ENCODE results near the gene HOXC10. TPM values are rescaled to one million over a fixed set of nuclear protein-coding genes. Genes with fewer than 3 reads are reported as not detected.

HOXC10 gene
- polyA plus RNA-seq, 1 donor (not counting 4 experiments of a cell fraction or from before 2014, with no cell fraction given), result 14.1 TPM

DNA sequence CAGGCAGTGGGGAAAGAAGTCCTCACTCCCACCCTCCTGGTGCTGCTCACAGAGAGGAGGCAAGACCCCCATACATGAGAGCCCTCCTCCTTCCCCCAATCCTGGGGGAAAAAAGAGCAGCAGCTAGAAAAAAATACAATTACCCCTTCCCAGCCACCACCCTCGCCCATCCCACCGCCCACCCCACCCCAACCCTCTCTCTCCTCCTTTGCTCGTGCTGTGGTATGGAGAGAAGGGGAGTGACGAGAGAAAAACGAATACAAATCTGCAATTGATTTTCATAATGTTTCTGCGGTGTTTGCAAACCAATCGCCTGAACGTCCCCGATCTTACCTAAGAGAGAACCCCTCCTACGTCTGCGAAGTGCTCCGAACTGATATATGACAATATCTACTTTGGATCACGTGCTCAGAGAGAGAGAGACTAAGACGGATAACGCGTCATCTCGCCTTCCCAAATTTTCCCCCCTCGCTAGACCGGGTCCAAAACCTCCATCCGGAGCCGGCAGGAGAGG lies 12.2 kb upstream of the HOXC10 start, which contains the start of gene HOXC11:
Gene HOXC11, plus strand, starts transcription at position 405 of the 514 bp plus-strand sequence. CDS start 116 bp downstream, outside the sequence.
- H3K36me3 ChIP-seq (ENCODE audit: control insufficient read depth in 2 of 2, extremely low read depth in 1 of 2, insufficient read depth in 2 of 2, low read length in 2 of 2), result no peaks in the 10 kb centered on the region
- H3K4me3 ChIP-seq (ENCODE audit: control insufficient read depth in 2 of 3, extremely low read depth in 1 of 3, insufficient read depth in 2 of 3, low read depth in 1 of 3, low read length in 3 of 3), result peak within 1 kb of the TSS; percentile 54 to 89 (median 68)
- H2AFZ ChIP-seq (ENCODE audit: control insufficient read depth, low read length), result peak within 1 kb of the TSS; percentile 78
- peak within 1 kb of the TSS; percentile 89 for H3K9ac ChIP-seq (ENCODE audit: control insufficient read depth, extremely low read depth, insufficient read depth, low read length)
- FAIRE-seq (peak; percentile 79), DNase-seq (ENCODE audit: low read depth, low spot score) (no peak)
- TF ChIP-seq, protein P1, sequence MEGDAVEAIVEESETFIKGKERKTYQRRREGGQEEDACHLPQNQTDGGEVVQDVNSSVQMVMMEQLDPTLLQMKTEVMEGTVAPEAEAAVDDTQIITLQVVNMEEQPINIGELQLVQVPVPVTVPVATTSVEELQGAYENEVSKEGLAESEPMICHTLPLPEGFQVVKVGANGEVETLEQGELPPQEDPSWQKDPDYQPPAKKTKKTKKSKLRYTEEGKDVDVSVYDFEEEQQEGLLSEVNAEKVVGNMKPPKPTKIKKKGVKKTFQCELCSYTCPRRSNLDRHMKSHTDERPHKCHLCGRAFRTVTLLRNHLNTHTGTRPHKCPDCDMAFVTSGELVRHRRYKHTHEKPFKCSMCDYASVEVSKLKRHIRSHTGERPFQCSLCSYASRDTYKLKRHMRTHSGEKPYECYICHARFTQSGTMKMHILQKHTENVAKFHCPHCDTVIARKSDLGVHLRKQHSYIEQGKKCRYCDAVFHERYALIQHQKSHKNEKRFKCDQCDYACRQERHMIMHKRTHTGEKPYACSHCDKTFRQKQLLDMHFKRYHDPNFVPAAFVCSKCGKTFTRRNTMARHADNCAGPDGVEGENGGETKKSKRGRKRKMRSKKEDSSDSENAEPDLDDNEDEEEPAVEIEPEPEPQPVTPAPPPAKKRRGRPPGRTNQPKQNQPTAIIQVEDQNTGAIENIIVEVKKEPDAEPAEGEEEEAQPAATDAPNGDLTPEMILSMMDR (optimal IDR thresholded peaks at IDR 0.05 in 1 of 3, IDR thresholded peaks at IDR 0.05 in 1 of 3, conservative IDR thresholded peaks at IDR 0.05 in 1 of 3; ENCODE audit: extremely low read depth in 1 of 3, insufficient read depth in 2 of 3, low read length in 3 of 3), result no peak
- TF ChIP-seq EZH2 (IDR thresholded peaks at IDR 0.05; ENCODE audit: low read length), result no peak
- dilution Hi-C loops (cut with MboI; ENCODE audit: extremely low pct_ligation_motif_present, low sequenced_read_pairs), result no loop called here
- peak within 1 kb of the TSS; percentile 81 for H3K4me2 ChIP-seq (ENCODE audit: control insufficient read depth, extremely low read depth, insufficient read depth, low read depth, low read length)
- H3K9me1 ChIP-seq (ENCODE audit: control insufficient read depth, extremely low read depth, insufficient read depth, low read length), result no peaks in the 10 kb centered on the region
- H3K27ac ChIP-seq (ENCODE audit: control insufficient read depth, insufficient read depth, low read length), result peak within 1 kb of the TSS; percentile 74
- peaks cover 23% of the 10 kb centered on the region for H3K4me1 ChIP-seq (ENCODE audit: control insufficient read depth, extremely low read depth, insufficient read depth, low read length)
- H3K9me3 ChIP-seq (ENCODE audit: control insufficient read depth, low read depth, low read length), result no peaks in the 10 kb centered on the region
- peaks cover 22% of the 10 kb centered on the region for H3K79me2 ChIP-seq (ENCODE audit: control insufficient read depth, insufficient read depth, low read length)
- no peaks in the 10 kb centered on the region for H4K20me1 ChIP-seq (ENCODE audit: control insufficient read depth, extremely low read depth, insufficient read depth, low read length)
- H3K27me3 ChIP-seq (ENCODE audit: control insufficient read depth, extremely low read depth, insufficient read depth, low read length), result no peaks in the 10 kb centered on the region

DNA sequence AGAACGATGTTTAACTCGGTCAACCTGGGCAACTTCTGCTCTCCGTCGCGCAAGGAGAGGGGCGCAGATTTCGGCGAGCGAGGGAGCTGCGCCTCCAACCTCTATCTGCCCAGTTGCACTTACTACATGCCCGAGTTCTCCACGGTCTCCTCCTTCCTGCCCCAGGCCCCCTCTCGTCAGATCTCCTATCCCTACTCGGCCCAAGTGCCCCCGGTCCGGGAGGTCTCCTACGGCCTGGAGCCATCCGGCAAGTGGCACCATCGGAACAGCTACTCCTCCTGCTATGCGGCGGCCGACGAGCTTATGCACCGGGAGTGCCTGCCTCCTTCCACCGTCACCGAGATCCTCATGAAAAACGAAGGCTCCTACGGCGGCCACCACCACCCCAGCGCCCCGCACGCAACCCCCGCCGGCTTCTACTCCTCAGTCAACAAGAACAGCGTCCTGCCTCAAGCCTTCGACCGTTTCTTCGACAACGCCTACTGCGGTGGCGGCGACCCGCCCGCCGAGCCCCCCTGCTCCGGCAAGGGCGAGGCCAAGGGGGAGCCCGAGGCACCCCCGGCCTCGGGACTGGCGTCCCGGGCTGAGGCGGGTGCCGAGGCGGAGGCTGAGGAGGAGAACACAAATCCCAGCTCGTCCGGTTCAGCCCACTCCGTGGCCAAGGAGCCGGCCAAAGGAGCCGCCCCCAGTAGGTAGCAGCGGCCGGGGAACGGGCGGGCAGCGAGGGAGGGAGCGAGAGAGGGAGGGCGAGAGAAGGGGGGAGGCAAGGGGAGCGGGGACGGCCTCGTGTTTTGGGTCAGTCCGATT lies 11.5 kb upstream of the HOXC10 start:
- H3K9ac ChIP-seq (ENCODE audit: control insufficient read depth, extremely low read depth, insufficient read depth, low read length), result peak overlapping the region; percentile 89
- H3K9me1 ChIP-seq (ENCODE audit: control insufficient read depth, extremely low read depth, insufficient read depth, low read length), result no peaks in the 10 kb centered on the region
- H3K4me3 ChIP-seq (ENCODE audit: control insufficient read depth in 2 of 3, extremely low read depth in 1 of 3, insufficient read depth in 2 of 3, low read depth in 1 of 3, low read length in 3 of 3), result peak overlapping the region; percentile 54 to 89 (median 68)
- H3K79me2 ChIP-seq (ENCODE audit: control insufficient read depth, insufficient read depth, low read length), result peaks cover 22% of the 10 kb centered on the region
- H3K9me3 ChIP-seq (ENCODE audit: control insufficient read depth, low read depth, low read length), result no peaks in the 10 kb centered on the region
- peak overlapping the region; percentile 74 for H3K27ac ChIP-seq (ENCODE audit: control insufficient read depth, insufficient read depth, low read length)
- TF ChIP-seq, protein P1 (optimal IDR thresholded peaks at IDR 0.05 in 1 of 3, IDR thresholded peaks at IDR 0.05 in 1 of 3, conservative IDR thresholded peaks at IDR 0.05 in 1 of 3; ENCODE audit: extremely low read depth in 1 of 3, insufficient read depth in 2 of 3, low read length in 3 of 3), result peak in 1 of 3 experiments; percentile 9
- TF ChIP-seq EZH2 (IDR thresholded peaks at IDR 0.05; ENCODE audit: low read length), result no peak
- no peak for FAIRE-seq
- no peak for DNase-seq (ENCODE audit: low read depth, low spot score)
- H3K4me1 ChIP-seq (ENCODE audit: control insufficient read depth, extremely low read depth, insufficient read depth, low read length), result peaks cover 28% of the 10 kb centered on the region
- H2AFZ ChIP-seq (ENCODE audit: control insufficient read depth, low read length), result peak overlapping the region; percentile 78
- no peaks in the 10 kb centered on the region for H3K36me3 ChIP-seq (ENCODE audit: control insufficient read depth in 2 of 2, extremely low read depth in 1 of 2, insufficient read depth in 2 of 2, low read length in 2 of 2)
- dilution Hi-C loops (cut with MboI; ENCODE audit: extremely low pct_ligation_motif_present, low sequenced_read_pairs), result no loop called here
- peak overlapping the region; percentile 81 for H3K4me2 ChIP-seq (ENCODE audit: control insufficient read depth, extremely low read depth, insufficient read depth, low read depth, low read length)
- no peaks in the 10 kb centered on the region for H4K20me1 ChIP-seq (ENCODE audit: control insufficient read depth, extremely low read depth, insufficient read depth, low read length)
- H3K27me3 ChIP-seq (ENCODE audit: control insufficient read depth, extremely low read depth, insufficient read depth, low read length), result no peaks in the 10 kb centered on the region

All from keratinocyte (primary cell).